Activated CD4-positive, alpha-beta T cell treated with anti-CD3 and anti-CD28 coated beads, Interleukin-2, amount 50 U/mL, for 4 hours (primary cell): ENCODE data around the gene TMEM221.

ENCODE experiments used
- DNase-seq, 2 experiments: peaks; one replicate each; pipeline ENCODE4 v3.0.0-alpha.2; 2020

Gene TMEM221

DNA sequence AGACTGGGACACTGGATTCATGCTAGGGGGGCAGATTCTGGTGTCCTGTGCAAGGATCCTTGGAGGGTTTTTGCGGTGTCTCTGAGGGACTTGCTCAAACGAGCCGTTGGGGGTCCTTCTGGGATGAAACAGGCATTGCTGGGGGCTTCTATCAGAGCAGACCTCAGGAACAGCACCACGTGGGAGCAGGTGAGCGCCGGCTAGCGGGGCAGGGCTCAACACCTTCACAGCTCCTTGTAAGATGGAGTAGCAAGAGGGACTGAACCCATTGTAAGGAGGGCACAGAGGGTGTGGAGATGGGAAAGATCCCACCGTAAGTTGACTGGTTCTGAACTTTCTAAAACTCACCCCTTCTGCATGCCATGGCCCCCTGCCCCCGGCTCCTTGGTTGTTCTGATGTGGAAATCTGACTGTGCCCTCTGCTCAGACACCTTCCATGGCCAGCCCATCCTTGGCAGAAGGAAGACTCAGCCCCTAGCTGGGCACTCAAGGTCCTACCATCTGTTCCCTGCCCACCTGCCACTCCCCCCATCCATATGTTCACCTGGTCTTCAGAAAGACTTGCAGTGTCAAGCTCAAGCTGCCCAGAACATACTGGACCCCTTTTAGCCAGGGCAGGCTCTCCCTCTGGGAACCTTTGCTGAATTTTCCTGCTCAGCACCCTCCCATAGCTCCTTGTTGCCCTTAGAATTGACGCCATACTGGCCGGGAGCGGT lies 23.1 kb upstream of the TMEM221 start:
- DNase-seq, result no peak

DNA sequence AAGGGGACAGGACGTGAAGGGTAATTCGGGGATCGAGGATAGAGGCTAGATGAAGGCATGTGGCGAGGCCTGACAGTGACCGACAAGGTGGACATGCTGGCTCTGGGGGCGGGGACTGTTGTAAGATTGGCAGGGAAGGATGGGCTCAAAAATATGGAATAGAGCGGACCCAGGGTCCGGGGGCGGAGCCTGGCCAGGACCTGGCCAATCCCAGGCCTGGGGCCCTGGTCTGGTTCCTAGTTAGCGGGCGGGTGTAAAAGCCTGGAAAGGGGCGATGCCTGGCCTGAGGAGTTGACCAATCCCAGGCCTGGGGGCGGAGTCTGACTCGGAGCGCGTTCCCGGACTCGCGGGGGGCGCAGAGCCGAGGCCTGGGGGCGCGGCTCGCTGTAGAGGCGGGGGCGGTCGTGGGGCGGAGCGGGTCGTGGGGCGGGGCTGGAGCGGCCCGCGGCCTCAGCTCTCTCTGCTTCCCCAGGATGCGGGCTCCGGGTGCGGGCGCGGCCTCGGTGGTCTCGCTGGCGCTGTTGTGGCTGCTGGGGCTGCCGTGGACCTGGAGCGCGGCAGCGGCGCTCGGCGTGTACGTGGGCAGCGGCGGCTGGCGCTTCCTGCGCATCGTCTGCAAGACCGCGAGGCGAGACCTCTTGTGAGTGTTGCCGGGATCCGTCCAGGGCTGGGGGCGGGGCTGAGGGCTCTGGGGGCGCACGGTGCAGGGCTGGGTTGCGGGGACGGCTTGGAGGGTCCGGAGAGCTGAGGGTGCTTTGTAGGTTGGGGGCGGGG lies 21.8 kb upstream of the TMEM221 start, which contains the start of gene SLC27A1:
Gene SLC27A1 (plus strand): TSS at position 457 of the 774 bp plus-strand sequence. CDS start 17 bp downstream, at position 474.
- peak; percentile 82 to 86 for DNase-seq

DNA sequence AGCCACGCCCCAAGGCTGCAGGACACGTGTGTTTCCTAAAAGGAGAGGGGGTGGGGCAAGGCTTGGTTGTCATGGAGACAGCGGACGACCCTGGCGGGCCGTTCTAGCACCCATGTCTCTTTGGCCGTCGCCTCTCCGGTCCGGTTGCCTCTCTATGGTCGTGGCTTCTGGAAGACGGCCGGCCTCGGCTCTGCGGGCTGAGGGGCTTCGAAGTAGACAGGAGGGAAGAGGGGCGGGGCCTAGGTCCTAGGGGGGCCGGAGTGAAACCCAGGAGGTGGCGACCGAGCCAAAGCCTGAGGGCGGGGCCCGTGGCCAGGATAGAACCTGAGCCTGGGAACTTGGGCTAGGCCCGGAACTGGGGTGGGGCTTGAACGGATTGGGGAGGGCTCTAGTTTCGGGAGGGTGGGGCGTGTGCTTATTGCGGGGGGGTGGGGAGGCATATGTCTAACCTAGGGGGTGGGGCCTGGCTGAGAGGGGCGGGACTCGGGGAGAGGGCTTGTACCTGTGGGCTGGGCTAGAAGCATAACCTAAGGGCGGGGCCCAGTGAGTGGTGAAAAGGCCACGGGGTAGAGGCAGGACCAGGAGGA lies 21.1 kb upstream of the TMEM221 start:
- DNase-seq, result peak; percentile 97

DNA sequence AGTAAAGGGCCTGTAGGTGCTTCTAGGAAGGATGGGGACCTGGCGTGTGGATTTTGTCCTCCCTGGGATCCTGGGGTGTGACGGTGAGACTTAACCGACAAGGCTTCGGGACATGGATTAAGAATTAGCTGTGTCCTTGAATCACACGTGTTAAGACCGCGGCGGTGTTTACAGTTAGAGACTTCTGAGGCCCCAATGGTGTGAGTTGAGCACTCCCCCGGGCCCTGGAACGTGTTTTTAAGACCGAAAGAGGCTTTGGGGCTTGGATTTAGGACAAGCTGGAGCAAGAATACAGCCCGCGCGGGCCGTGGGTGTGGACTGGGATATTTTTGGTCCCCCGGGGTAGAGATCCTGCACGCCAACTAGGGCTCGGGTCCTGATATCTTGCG lies 20.6 kb upstream of the TMEM221 start:
- peak in 1 of 2 experiments; percentile 10 for DNase-seq

DNA sequence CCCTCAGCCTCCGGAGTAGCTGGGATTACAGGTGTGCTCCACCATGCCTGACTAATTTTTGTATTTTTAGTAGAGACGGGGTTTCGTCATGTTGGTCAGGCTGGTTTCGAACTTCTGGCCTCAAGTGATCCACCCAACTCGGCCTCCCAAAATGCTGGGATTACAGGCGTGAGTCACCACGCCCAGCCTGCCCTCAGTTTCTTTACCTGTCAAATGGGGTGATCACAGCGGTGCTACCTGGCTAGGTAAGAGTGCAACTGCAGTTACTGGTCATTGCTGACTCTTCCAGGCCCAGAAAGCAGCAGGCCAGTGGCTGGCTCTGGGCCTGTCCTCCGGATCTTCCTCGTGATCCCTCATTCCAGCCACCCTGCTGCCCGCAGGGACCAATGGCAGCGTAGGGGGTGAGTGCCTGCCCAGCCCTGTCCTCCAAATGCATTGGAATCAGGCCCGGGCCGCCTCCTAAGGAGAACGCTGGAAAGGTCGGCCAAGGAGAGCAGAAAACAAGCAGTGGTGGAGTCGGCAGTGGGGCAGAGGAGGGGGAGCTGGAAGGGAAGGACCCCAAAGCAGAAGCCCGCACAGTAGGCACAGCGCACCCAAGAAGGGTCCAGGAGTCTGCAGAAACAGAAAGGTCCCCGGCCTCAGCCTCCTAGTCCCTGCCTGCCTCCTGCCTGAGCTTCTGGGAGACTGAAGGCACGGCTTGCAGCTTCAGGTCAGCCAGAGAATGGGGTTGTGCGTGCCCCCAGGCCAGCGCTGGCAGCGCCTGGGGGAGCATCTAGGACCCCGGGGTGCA lies 20.0 kb upstream of the TMEM221 start:
- DNase-seq, result no peak

DNA sequence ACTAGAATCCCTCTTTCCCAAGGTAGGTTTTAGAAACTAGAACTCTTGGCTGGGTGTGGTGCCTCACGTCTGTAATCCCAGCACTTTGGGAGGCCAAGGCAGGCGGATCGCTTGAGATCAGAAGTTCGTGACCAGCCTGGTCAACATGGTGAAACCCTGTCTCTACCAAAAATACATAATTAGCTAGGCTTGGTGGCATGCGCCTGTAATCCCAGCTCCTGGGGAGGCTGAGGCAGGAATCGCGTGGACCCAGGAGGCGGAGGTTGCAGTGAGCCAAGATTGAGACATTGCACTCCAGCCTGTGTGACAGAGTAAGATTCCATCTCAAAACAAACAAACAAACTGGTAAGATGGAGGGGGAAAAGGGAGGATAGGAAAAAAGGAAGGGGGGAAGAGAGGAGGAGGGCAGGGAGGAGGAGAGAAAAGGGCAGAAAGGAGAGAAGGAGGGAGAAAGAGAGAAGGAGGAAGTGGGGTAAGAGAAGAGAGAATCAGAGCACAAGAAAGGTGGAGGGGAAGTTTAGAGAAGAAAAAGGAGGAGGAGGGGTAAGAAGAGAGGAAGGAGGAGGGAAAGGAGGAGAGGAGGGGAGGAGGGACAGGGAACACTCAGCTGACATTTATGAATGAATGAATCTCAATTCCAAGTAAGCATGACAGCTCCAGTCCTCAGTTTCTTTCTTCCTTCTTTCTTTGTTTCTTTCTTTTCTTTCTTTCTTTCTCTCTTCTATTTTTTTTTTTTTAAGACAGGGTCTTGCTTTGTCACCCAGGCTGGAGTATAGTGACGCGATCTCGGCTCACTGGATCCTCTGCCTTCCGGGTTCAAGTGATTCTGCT lies 19.2 kb upstream of the TMEM221 start:
- DNase-seq, result no peak

DNA sequence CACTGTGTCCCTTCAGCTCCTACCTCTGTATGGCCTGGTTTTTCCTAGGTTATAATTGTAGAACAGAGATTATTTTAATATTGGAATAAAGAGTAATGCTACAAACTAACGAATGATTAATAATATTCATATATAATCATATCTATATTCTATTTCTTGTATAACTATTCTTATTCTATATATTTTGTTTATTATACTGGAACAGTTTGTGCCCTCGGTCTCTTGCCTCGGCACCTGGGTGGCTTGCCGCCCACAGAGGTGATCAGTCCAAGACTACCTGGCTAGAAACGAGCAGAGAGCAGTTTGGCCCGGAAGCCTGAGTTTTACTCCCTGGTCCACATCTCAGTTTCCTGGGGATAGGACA lies 18.0 kb upstream of the TMEM221 start:
- no peak for DNase-seq

DNA sequence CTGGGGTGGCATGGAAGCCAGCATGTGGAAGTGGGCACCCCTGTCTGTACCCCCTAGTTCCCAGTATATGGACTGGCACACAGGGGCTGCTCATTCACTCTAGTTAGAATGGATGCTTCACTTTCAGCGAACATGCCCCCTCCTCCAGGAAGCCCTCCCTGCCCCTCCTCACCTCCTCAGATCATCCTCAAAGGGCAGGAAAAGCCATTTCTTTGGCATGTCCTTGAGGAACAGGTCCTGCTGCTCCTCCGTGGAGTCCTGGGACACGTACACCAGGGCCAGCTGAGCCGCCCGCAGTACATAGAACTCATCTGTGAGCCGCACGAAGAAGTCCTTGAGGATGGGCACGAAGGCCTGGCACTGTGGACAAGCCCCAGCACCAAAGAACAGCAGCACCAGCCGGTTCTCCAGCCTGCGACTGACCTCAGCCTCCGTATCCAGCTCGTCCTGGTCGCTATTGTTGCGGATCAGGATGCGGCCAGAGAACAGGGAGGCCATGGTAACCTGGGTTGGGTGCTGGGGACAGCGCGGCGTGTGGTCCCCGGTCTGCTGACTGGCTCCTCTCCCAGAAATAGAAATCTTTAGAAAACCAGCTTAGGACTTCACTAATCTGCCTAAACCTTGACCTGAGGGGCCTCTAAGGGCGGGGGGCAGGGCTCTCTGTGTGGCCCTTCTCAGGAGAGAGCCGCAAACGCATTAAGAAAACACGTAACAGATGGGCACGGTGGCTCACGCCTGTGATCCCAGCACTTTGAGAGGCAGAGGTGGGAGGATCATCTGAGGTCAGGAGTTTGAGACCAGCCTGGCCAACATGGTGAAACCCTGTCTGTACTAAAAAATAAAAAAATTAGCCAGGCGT lies 12.1 kb upstream of the TMEM221 start, which contains the start of gene NXNL1:
Gene NXNL1 (minus strand): TSS at position 555 of the 859 bp plus-strand sequence. CDS start 57 bp downstream, at position 498.
- DNase-seq, result no peak

DNA sequence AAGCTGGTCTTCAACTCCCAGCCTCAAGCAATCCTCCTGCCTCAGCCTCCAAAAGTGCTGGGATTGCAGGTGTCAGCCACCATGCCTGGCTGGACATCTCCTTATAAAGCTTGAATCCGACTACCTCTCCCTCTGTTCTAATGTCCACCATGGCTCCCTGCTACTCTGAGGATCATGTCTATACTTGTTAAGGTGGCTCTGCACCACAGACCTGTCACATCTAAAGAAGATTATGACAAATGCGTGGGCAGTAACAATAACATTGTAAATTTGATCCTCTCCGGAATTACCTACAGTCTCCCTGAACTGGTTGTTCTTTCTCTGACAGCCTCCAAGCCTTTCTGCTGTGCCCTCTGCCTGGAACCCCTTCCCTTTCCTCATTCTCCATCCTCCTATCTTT lies 10.5 kb upstream of the TMEM221 start:
- no peak for DNase-seq

DNA sequence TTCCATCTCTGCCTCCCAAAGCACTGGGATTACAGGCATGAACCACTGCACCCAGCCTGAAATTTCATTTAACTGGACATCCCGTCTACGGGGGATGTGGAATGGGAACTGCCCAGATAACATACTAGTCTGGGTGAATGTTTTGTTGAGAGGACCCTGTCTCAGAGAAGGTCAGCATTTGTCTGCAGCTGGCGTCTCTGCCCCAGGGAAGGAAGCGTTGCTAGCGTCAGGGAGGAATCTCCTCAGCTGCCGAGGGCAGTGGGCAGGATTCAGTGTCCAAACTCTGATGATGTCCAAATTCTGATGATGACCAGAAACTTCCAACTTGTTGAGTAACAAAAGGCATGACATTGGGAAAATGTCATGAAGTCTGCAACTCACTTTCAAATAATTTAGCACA lies 9.1 kb upstream of the TMEM221 start:
- DNase-seq, result no peak

DNA sequence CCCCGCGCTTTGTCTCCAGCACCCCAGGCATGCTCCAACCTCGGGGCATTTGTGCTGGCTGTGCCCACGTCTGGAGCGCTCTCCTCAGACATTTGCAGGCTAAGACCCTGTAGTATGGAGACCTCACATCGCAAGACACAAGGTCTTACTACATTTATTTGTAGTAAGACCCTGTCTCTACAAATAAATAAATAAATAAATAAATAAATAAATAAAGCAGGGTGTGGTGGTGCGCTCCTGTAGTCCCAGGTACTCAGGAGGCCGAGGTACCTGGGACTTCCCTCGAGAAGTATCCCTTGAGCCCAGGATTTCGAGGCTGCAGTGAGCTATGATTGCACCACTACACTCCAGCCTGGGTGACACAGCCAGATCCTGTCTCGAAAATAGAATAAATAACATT lies 7.7 kb upstream of the TMEM221 start:
- DNase-seq, result no peak

DNA sequence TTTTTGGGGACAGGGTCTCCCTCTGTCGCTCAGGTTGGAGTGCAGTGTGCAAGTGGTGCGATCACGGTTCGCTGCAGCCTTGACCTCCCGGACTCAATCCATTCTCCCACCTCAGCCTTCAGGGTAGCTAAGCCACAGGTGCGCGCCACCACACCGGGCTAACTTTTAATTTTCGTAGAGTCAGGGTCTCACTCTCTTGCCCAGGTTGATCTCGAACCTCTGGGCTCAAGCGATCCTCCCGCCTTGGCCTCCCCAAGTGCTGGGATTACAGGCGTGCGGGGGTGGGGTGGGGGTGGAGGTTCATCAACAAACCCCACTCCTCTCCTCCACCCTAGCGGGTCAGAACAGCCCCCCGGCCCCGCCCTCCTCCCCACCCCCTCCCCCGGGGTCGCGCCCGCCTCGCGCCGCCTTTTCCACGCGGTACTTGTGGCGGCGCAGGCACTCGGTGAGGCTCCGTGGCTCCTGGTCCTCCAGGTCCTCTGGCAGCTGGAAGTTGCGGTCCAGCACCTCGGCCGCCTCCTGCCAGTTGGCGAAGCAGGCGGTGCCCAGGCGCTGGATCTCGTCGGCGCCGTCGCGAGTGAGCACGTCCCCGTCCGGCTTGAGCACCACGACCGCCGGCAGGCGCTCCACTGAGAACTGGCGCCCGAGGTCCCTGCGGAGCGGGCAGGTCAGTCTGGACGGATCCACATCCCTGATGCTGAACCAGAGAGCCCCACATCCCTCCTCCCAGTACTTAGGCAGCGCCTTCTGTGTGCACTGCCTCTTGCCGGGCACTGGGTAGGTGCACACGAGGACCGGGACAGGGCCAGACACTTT lies 7.0 kb upstream of the TMEM221 start:
- no peak for DNase-seq

DNA sequence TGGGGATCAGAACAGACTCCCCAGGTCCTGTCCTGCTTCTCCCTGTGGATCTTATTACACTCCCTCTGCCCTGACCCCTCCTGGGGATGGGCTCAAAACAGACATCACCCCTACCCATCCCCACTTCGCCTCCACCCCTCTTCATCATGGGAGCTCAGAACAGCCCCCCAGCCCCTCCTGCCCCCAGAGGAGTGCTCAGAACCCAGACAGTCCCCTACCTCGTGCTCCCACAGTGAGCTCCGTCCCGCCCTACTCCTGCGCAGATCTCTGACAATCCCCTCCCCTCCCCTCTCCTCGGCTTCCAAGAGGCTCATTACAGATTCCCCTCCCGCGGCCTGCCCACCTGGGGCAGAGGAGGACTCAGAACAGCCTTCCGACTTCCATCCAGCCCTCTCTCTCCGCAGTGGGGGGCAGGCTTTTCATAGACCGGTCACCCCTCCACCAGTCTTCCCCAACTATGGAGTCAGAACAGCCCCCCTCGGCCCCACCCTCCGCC lies 6.2 kb upstream of the TMEM221 start:
- DNase-seq, result no peak

DNA sequence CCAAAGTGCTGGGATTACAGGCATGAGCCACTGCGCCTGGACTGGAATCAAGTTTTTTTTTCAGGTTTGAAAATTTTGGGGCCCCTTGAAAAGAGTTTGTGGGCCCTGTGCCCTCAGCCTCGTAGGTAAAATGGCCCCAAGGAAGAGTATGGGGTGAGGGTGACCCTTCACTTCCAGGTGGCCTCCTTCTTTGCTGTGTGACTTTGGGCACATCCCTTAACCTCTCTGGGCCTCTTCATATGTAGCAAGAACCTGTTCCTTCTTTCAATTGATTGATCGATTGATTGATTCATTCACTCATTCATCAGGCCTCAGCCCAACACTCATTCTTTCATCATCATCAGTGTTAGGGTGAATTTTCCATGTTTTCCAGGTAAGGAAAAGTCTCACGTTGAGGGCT lies 3.4 kb upstream of the TMEM221 start:
- no peak for DNase-seq

DNA sequence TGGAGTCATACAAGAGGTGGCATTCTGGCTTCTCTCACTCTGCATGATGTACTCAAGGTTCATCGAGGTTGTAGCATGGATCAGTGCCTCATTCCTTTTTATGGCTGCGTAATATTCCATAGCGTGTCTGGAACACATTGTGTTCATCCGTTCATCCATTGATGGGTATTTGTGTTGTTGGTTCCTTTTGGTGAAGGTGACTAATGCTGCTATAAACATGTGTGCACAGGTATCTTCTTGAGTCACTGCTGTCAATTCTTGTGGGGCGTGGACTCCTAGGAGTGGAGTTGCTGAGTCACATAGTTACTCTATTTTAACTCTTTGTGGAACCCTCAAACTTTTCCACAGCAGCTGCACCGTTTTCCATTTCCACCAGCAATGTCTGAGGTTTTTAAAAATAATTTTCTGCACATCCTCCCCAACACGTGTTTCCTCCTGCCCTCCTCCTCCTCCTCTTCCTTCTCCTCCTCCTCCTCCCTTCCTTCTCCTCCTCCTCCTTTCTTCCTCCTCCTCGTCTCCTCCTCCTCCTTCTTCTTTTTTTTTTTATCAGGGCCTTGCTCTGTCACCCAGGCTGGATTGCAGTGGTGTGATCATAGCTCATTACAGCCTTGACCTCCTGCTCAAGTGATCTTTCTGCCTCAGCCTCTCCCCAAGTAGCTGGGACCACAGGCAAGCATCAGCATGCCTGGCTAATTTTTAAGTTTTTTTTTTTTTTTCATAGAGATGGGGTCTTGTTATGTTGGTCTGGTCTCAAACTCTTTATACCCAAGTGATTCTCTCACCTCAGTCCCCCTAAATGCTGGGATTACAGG lies 2.0 kb upstream of the TMEM221 start:
- peak; percentile 33 for DNase-seq

DNA sequence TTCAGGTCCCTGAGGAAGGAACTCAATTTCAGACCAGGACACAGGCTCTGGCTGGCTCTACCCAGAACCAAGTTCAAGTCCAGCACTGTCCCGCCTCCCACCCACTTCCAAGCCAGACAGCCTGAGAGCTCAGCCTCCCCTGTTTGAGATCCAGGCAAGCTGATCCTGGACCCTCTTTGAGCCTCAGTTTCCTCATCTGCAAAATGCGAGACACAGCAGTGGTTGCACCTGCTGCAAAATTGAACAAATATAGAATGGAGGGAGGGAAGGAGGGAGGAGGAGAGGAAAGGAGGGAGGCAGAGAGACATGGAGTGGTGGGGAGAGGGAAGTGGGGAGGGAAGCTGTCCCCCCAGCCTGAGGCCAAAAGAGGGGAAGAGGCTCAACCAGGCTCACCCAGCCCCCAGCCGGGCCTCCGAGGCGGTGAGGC lies 751 bp downstream of the TMEM221 start:
- no peak for DNase-seq

DNA sequence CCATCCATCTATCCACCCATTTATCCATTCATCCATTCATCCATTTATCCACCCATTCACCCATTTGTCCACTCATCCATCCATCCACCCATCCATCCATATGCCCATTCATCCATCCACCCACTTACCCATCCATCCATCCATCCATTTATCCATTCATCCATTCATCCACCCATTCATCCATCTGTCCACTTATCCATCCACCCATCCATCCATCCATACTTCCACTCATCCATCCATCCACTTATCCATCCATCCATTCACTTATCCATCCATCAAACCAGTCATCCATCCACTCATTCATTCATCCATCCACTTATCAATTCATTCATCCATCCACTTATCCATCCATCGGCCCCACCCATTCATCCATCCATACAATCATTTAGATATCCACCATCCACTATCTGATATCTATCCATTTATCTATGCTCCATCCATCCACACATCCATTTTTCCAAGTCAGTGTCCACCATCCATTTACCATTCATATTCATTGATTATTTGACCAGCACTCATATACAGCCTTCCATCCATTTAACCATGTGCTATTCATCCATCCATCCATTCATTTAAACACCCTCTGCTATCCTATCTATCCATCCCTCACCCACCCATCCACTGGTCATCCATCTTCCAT lies 2.8 kb downstream of the TMEM221 start:
- DNase-seq, result no peak

DNA sequence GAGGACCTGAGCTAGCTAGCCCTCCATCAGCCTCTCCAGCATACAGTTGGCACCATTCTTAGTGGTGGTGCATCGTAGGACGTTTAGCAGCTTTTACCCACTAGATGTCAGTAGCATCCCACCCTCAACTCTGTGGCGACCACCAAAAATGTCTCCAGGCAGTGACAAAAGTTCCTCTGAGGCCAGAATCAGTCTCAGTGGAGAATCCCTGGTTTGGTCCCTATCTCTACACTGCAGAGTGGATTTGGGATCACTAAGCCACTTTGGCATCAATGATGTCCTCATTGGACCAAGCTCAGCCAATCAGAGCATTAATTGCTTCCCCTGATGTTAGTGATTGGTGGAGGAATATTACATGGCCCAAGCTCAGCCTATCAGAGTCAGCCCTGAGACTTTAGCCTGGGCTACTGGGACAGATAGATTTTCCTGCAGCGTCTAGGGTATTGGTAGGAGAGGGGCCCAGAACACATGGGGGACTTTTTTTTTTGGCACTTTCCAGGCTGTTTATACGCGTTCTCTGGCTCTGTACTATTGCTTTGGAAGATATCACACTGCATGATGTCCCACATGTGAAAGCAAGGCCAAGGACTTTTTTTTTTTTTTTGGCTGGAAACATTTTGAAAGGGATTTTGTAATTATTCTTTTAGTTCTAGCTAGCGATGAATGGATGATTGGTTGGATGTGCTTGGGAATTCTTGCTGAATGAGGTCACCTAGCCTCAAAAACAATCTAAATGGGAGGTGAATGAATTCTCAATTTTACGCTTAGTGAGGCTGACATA lies 7.0 kb downstream of the TMEM221 start:
- DNase-seq, result no peak
